GM12878 (cell line): ENCODE results near the gene CIROP. TPM values are rescaled to one million over a fixed set of nuclear protein-coding genes. Genes with fewer than 3 reads are reported as not detected.

ENCODE experiments used
- ATAC-seq: fragments of 200-7000 bp; cut with Tn5 transposase; 3 replicates; pipeline ENCODE4 v1.9.1; 2020; ENCODE audit warnings: mild to moderate bottlenecking, moderate library complexity
- BruUV-seq: library from RNA; stranded (reverse); fragments of 400-500 nt; replicated peaks from 2 replicates; lab custom pipeline; 2021; lab: Mats Ljungman, UMichigan
- CTCF ChIA-PET: fragments of 300-600 bp; sonication (Branson Sonifier 250); formaldehyde crosslinking; extraction: SDS; loops from one replicate; lab custom pipeline; 2021; ENCODE audit warnings: inconsistent platforms; lab: Yijun Ruan, JAX
- POLR2A ChIA-PET: fragments of 350-600 bp; formaldehyde crosslinking; extraction: SDS; loops from one replicate; lab custom pipeline; 2021; ENCODE audit warnings: inconsistent platforms; lab: Charles Lee
- RAD21 ChIA-PET: fragments of 300-600 bp; sonication (Branson Sonifier 250); formaldehyde crosslinking; loops from one replicate; lab custom pipeline; 2023; ENCODE audit warnings: antibody characterized with exemption; ENCODE audit not compliant: unreplicated experiment; lab: Charles Lee
- SMC1A ChIA-PET: fragments of 300-600 bp; sonication (Branson Sonifier 250); formaldehyde crosslinking; loops from one replicate; lab custom pipeline; 2023; ENCODE audit not compliant: unreplicated experiment, uncharacterized antibody; lab: Charles Lee
- DNase-seq: peaks from one replicate; pipeline ENCODE4 v3.0.0-alpha.2; 2011; ENCODE audit warnings: low read depth, low spot score
- FAIRE-seq: peaks from 3 replicates; lab custom pipeline; 2011; peaks lifted over from hg19 to GRCh38; lab: Jason Lieb, UNC
- H2AFZ ChIP-seq: 2 replicates; pipeline ENCODE4 v1.6.0; 2011; ENCODE audit warnings: low read depth, low read length, control low read depth; ENCODE audit not compliant: control insufficient read depth
- H3K27ac ChIP-seq: 2 replicates; pipeline ENCODE4 v1.5.1; 2011; ENCODE audit warnings: control low read depth; ENCODE audit not compliant: control insufficient read depth, insufficient read depth
- H3K27me3 ChIP-seq, 2 experiments: replicated peaks in 1 of 2; 2 replicates each; pipeline versions ENCODE4 v1.6.0 to v1.6.1; 2011; ENCODE audit warnings: low read length in 1 of 2; ENCODE audit not compliant: control insufficient read depth in 2 of 2, insufficient read depth in 2 of 2
- H3K36me3 ChIP-seq, 2 experiments: 2 replicates each; pipeline ENCODE4 v1.5.1; 2011; ENCODE audit warnings: low read length in 1 of 2; ENCODE audit not compliant: control insufficient read depth in 2 of 2, insufficient read depth in 2 of 2
- H3K4me1 ChIP-seq: 2 replicates; pipeline ENCODE4 v1.6.1; 2011; ENCODE audit warnings: mild to moderate bottlenecking, low read length, moderate library complexity, mixed read lengths; ENCODE audit not compliant: control insufficient read depth, insufficient read depth
- H3K4me2 ChIP-seq: 2 replicates; pipeline ENCODE4 v1.6.0; 2011; ENCODE audit warnings: control low read depth; ENCODE audit not compliant: control insufficient read depth, insufficient read depth
- H3K4me3 ChIP-seq: fragments of 200-600 bp; sonication (generic); 2 replicates; pipeline ENCODE4 v1.5.1; 2016
- H3K79me2 ChIP-seq: 2 replicates; pipeline ENCODE4 v1.6.0; 2011; ENCODE audit warnings: low read length; ENCODE audit not compliant: control insufficient read depth, insufficient read depth
- H3K9ac ChIP-seq: 2 replicates; pipeline ENCODE4 v1.8.0; 2011; ENCODE audit warnings: low read length, control low read depth, mixed read lengths; ENCODE audit not compliant: control insufficient read depth, insufficient read depth
- H3K9me3 ChIP-seq: replicated peaks from 3 replicates; pipeline ENCODE4 v1.5.1; 2011; ENCODE audit warnings: mild to moderate bottlenecking, low read length; ENCODE audit not compliant: control insufficient read depth, insufficient read depth
- H4K20me1 ChIP-seq: 2 replicates; pipeline ENCODE4 v1.6.0; 2011; ENCODE audit not compliant: control insufficient read depth, insufficient read depth
- BRCA1 ChIP-seq: IDR thresholded peaks from 2 replicates; pipeline ENCODE4 v1.6.1; 2011; ENCODE audit warnings: low read depth, low read length, improper control_type of control experiment
- ESRRA ChIP-seq: IDR thresholded peaks from 2 replicates; pipeline ENCODE4 v1.6.1; 2012; ENCODE audit warnings: mild to moderate bottlenecking, low read length, improper control_type of control experiment
- KLF5 ChIP-seq: fragments of 450-650 bp; IDR thresholded peaks from 2 replicates; pipeline ENCODE4 v1.6.1; 2014; ENCODE audit warnings: mild to moderate bottlenecking; ENCODE audit not compliant: partially characterized antibody
- MTA2 ChIP-seq: fragments of 450-650 bp; IDR thresholded peaks from 2 replicates; pipeline ENCODE4 v1.6.1; 2016; ENCODE audit warnings: low read depth, mild to moderate bottlenecking, moderate library complexity
- NBN ChIP-seq: fragments of 450-650 bp; IDR thresholded peaks from 2 replicates; pipeline ENCODE4 v1.6.1; 2016
- NR2C2 ChIP-seq: IDR thresholded peaks from 2 replicates; pipeline ENCODE4 v1.6.1; 2011; ENCODE audit warnings: borderline replicate concordance, low read depth; ENCODE audit not compliant: control insufficient read depth, insufficient read length
- PAX5 ChIP-seq: IDR thresholded peaks from 2 replicates; pipeline ENCODE4 v1.6.1; 2011; ENCODE audit warnings: low read depth, low read length, borderline replicate concordance
- POU2F2 ChIP-seq: IDR thresholded peaks from 3 replicates; pipeline ENCODE4 v1.6.1; 2011; ENCODE audit warnings: low read depth, mild to moderate bottlenecking, low read length, borderline replicate concordance
- RELA ChIP-seq: fragments of 450-650 bp; IDR thresholded peaks from 2 replicates; pipeline ENCODE4 v1.8.0; 2014; ENCODE audit warnings: borderline replicate concordance; ENCODE audit not compliant: partially characterized antibody
- RFX5 ChIP-seq: IDR thresholded peaks from 2 replicates; pipeline ENCODE4 v1.6.1; 2011; ENCODE audit warnings: low read depth, low read length, improper control_type of control experiment
- SUPT20H ChIP-seq: IDR thresholded peaks from 2 replicates; pipeline ENCODE4 v1.6.1; 2011; ENCODE audit warnings: low read depth, mild to moderate bottlenecking, low read length, moderate library complexity, borderline replicate concordance; ENCODE audit not compliant: control insufficient read depth
- ZSCAN29 ChIP-seq: fragments of 450-650 bp; IDR thresholded peaks from 2 replicates; pipeline ENCODE4 v1.6.1; 2017; ENCODE audit warnings: mild to moderate bottlenecking, moderate library complexity
- WGBS: methylation state at CpG from one replicate; pipeline ENCODE4 v1.1.6; 2016; ENCODE audit warnings: low lambda C conversion rate; ENCODE audit not compliant: insufficient replicate concordance, insufficient coverage; ENCODE audit errors: missing lambda C conversion rate; 5-methylcytosine and 5-hydroxymethylcytosine counted together
- in situ Hi-C: fragments of 300-500 bp; cut with MboI; formaldehyde crosslinking; loops from 9 replicates; pipeline ENCODE4 v1.14.3; 2018; ENCODE audit warnings: mixed read lengths
- intact Hi-C: fragments of 100-400 bp; cut with micrococcal nuclease; formaldehyde crosslinking; loops from one replicate; pipeline ENCODE4 v1.14.2; 2022; ENCODE audit not compliant: unreplicated experiment
- polyA plus RNA-seq, 11 experiments: library from polyadenylated mRNA; depleted of rRNA in 4 of 11; unstranded in 6 of 11; stranded (reverse) in 5 of 11; fragments of >200 nt; fragmentation: Nextera tagmentation in 4 of 11; fragmentation: Illumina TruSeq in 1 of 11; extraction: Ambion mirVana in 4 of 11; extraction: Trizol in 1 of 11; gene quantifications; 1 replicate in 1 of 11; 2 replicates in 10 of 11; pipeline versions ENCODE4 v1.2.1 to v1.2.3, GENCODE V29; 2011 to 2016; ENCODE audit warnings: inconsistent platforms in 2 of 11, missing spikeins in 2 of 11, low read depth in 1 of 11
- total RNA-seq, 4 experiments: library from RNA; depleted of rRNA in 3 of 4; stranded (reverse); fragments of >200 nt in 3 of 4; fragmentation: Illumina TruSeq in 1 of 4; extraction: Trizol in 1 of 4; gene quantifications; 2 replicates each; pipeline versions ENCODE4 v1.2.1 to v1.2.3, GENCODE V29; 2013 to 2021
- TF ChIP-seq, protein P1 (sequence below): fragments of 450-650 bp; IDR thresholded peaks from 2 replicates; pipeline ENCODE4 v1.6.1; 2017; ENCODE audit warnings: borderline replicate concordance

Gene CIROP
- total and polyA plus RNA-seq, 10 of the 15 experiments (the other 5 are each of a cell fraction or from before 2014, with no cell fraction given): not detected

DNA sequence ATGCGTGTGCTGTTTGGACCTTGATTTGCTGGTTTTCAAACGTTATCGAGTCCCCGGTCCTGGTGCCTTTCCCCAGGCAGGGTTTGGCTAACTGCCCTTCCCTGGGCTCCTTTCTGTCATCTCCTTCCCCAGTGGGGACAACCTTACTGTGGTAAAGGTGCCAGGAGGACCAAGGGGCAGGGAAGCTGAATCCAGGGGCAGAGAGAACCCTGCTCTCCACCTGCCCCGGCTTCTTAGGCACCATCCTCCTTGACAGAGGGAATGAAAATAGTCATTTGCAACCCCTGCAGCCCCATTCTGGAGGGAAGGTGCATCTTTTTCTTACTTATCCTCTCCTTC, 9.3 kb upstream of the CIROP start:
- DNase-seq: no peak
- no peak overlapping the region for H2AFZ ChIP-seq
- H3K36me3 ChIP-seq: no peaks in the 10 kb centered on the region
- FAIRE-seq: no peak
- no peaks in the 10 kb centered on the region for H3K79me2 ChIP-seq
- TF ChIP-seq PAX5: no peak
- no peak for TF ChIP-seq ZSCAN29
- no peak for TF ChIP-seq RFX5
- no peak for TF ChIP-seq RELA
- H3K4me1 ChIP-seq: no peaks in the 10 kb centered on the region
- no peak overlapping the region for H3K9ac ChIP-seq
- H3K9me3 ChIP-seq: no peaks in the 10 kb centered on the region
- ChIA-PET CTCF (interaction anchor here (0.9 kb wide), 1 partner anchor 38 kb away, joined by 3 read pairs; no protein-coding TSS in a partner anchor), SMC1A (no interaction called here), POLR2A (no interaction called here), RAD21 (interaction anchor here (2.0 kb wide), 1 partner anchor 45 kb away, joined by 5 read pairs; no protein-coding TSS in a partner anchor)
- H3K27ac ChIP-seq: no peak overlapping the region
- intact Hi-C loops: no loop called here
- BruUV-seq: no TSS peak
- ATAC-seq: no peak
- in situ Hi-C loops: no loop called here
- no peaks in the 10 kb centered on the region for H4K20me1 ChIP-seq
- WGBS: 51% methylated on average over 5 of the region's 5 CpGs
- no peak overlapping the region for H3K4me2 ChIP-seq
- H3K27me3 ChIP-seq: peaks cover 0 to 7% of the 10 kb centered on the region in 2 experiments; a peak in 3 of 4 replicates
- H3K4me3 ChIP-seq: no peak overlapping the region

DNA sequence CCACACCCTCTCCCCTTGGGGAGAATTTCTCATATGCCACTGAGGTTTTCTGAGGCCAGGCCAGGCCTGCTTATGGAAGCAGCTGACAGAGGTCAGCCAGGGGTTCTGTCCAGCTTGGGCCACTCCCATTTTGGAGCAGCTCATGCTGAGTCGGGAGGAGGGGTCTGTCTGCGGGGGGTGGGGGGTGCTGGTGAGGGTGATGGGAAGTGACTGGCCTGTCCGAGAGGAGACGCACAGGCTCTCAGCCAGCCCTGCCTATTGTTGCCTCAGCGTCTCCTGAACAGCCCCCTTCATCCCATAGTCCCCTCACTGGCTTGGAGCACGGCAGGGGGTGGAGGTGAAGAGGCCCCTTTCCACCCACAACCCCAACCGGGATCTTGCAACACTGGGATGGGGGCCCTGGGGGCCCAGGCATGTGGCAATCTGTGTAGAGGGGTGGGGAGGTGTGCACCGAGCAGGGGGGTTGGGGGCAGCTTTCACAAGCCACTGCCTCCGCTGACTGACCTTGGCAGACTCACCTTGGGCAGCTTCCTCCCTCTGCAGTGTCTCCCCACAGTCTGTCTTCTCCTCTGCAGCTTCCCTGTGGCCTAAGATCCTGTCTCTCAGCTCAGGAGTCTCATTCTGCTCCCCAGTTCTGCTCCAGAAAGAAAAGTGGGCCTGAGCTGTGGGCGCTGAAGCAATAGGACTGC, 8.8 kb upstream of the CIROP start:
- H3K4me3 ChIP-seq: no peak overlapping the region
- ATAC-seq (no peak), FAIRE-seq (no peak), DNase-seq (no peak)
- ChIA-PET POLR2A (no interaction called here), RAD21 (interaction anchor here (2.0 kb wide), 1 partner anchor 45 kb away, joined by 5 read pairs; no protein-coding TSS in a partner anchor), CTCF (interaction anchor here (0.8 to 5.4 kb wide), 4 partner anchors 37 to 1816 kb away, joined by 3 to 30 read pairs (median 3); no protein-coding TSS in a partner anchor), SMC1A (no interaction called here)
- no peak overlapping the region for H2AFZ ChIP-seq
- no peak overlapping the region for H3K4me2 ChIP-seq
- H3K36me3 ChIP-seq: no peaks in the 10 kb centered on the region
- TF ChIP-seq KLF5: no peak
- TF ChIP-seq MTA2: no peak
- TF ChIP-seq, protein P1, sequence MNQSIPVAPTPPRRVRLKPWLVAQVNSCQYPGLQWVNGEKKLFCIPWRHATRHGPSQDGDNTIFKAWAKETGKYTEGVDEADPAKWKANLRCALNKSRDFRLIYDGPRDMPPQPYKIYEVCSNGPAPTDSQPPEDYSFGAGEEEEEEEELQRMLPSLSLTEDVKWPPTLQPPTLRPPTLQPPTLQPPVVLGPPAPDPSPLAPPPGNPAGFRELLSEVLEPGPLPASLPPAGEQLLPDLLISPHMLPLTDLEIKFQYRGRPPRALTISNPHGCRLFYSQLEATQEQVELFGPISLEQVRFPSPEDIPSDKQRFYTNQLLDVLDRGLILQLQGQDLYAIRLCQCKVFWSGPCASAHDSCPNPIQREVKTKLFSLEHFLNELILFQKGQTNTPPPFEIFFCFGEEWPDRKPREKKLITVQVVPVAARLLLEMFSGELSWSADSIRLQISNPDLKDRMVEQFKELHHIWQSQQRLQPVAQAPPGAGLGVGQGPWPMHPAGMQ: no peak
- no peak for TF ChIP-seq POU2F2
- TF ChIP-seq BRCA1: no peak
- no peak for TF ChIP-seq ESRRA
- no peak for TF ChIP-seq SUPT20H
- TF ChIP-seq NBN: no peak
- TF ChIP-seq NR2C2: no peak
- 26% methylated on average over 8 of the region's 10 CpGs for WGBS
- no TSS peak for BruUV-seq
- peaks cover 0 to 7% of the 10 kb centered on the region in 2 experiments; a peak in 3 of 4 replicates for H3K27me3 ChIP-seq
- H3K79me2 ChIP-seq: no peaks in the 10 kb centered on the region
- H4K20me1 ChIP-seq: no peaks in the 10 kb centered on the region
- intact Hi-C loops (no loop called here), in situ Hi-C loops (no loop called here)
- no peaks in the 10 kb centered on the region for H3K9me3 ChIP-seq
- H3K9ac ChIP-seq: no peak overlapping the region
- H3K27ac ChIP-seq: no peak overlapping the region
- H3K4me1 ChIP-seq: no peaks in the 10 kb centered on the region
